ENCODE results near the gene MIPOL1.

GRCh38 chr14:37447883-37448391 lies 250.2 kb downstream of the MIPOL1 start:
- TF ChIP-seq CTCF (IDR thresholded peaks at IDR 0.05; ENCODE audit: low read length) (no peak), EZH2 (IDR thresholded peaks at IDR 0.05; ENCODE audit: borderline replicate concordance, low read length) (no peak)
